NT2/D1 (cell line): Measurements from ENCODE around the gene LTB4R2.

Experiments
- DNase-seq: peaks from one replicate; pipeline ENCODE4 v3.0.0-alpha.2; 2011; ENCODE audit warnings: low read depth, low spot score
- H3K27me3 ChIP-seq: 2 replicates; pipeline ENCODE4 v1.6.0; 2011; ENCODE audit warnings: mild to moderate bottlenecking; ENCODE audit not compliant: insufficient read length, insufficient read depth
- H3K36me3 ChIP-seq: 2 replicates; pipeline ENCODE4 v1.6.1; 2011; ENCODE audit warnings: mild to moderate bottlenecking, low read length, mixed read lengths; ENCODE audit not compliant: insufficient read depth, insufficient read length
- H3K4me1 ChIP-seq: 2 replicates; pipeline ENCODE4 v1.5.1; 2011; ENCODE audit not compliant: insufficient read depth, insufficient read length
- H3K4me3 ChIP-seq: 2 replicates; pipeline ENCODE4 v1.5.1; 2011; ENCODE audit warnings: low read depth; ENCODE audit not compliant: insufficient read length
- H3K9ac ChIP-seq: 2 replicates; pipeline ENCODE4 v1.6.0; 2011; ENCODE audit warnings: low read depth; ENCODE audit not compliant: insufficient read length
- H3K9me3 ChIP-seq: 2 replicates; pipeline ENCODE4 v1.5.1; 2011; ENCODE audit warnings: mild to moderate bottlenecking, low read length; ENCODE audit not compliant: insufficient read depth
- SUZ12 ChIP-seq: IDR thresholded peaks from 2 replicates; pipeline ENCODE4 v1.6.1; 2011; ENCODE audit not compliant: insufficient read length, insufficient read depth; ENCODE audit errors: extremely low read depth
- YY1 ChIP-seq: IDR thresholded peaks from 2 replicates; pipeline ENCODE4 v1.6.1; 2011; ENCODE audit not compliant: insufficient read length, insufficient read depth
- ZNF274 ChIP-seq: IDR thresholded peaks from 2 replicates; pipeline ENCODE4 v1.6.1; 2011; ENCODE audit warnings: mild to moderate bottlenecking, low read depth, low read length

LTB4R2 gene

GRCh38 chr14:24264298-24264697 lies 45.6 kb upstream of the LTB4R2 start:
- peaks cover 39% of the 10 kb centered on the region for H3K36me3 ChIP-seq
- DNase-seq = no peak
- no peaks in the 10 kb centered on the region for H3K27me3 ChIP-seq
- H3K9ac ChIP-seq = no peak overlapping the region
- peaks cover 8% of the 10 kb centered on the region for H3K4me1 ChIP-seq
- no peaks in the 10 kb centered on the region for H3K9me3 ChIP-seq
- H3K4me3 ChIP-seq = no peak overlapping the region
- TF ChIP-seq YY1 = no peak
- no peak for TF ChIP-seq SUZ12
- no peak for TF ChIP-seq ZNF274

GRCh38 chr14:24266344-24267244 lies 43.3 kb upstream of the LTB4R2 start:
- no peak overlapping the region for H3K4me3 ChIP-seq
- H3K4me1 ChIP-seq = peaks cover 8% of the 10 kb centered on the region
- H3K9me3 ChIP-seq = no peaks in the 10 kb centered on the region
- DNase-seq = no peak
- no peaks in the 10 kb centered on the region for H3K27me3 ChIP-seq
- H3K36me3 ChIP-seq = peaks cover 44% of the 10 kb centered on the region
- TF ChIP-seq ZNF274 (no peak), SUZ12 (no peak), YY1 (no peak)
- no peak overlapping the region for H3K9ac ChIP-seq

- Histone ChIP-seq H3K9me3 (no peaks in the 10 kb centered on the region), H3K4me1 (peaks cover 8% of the 10 kb centered on the region), H3K27me3 (no peaks in the 10 kb centered on the region), H3K9ac (no peak overlapping the region), H3K36me3 (peaks cover 41% of the 10 kb centered on the region), H3K4me3 (no peak overlapping the region)
- DNase-seq = no peak
- TF ChIP-seq SUZ12 (no peak), ZNF274 (no peak), YY1 (no peak)
Observed at GRCh38 chr14:24267516-24267915, 42.4 kb upstream of the LTB4R2 start.

GRCh38 chr14:24268225-24268624 lies 41.7 kb upstream of the LTB4R2 start:
- no peak for TF ChIP-seq YY1
- no peak for TF ChIP-seq ZNF274
- no peak for TF ChIP-seq SUZ12
- Histone ChIP-seq H3K27me3 (no peaks in the 10 kb centered on the region), H3K4me3 (no peak overlapping the region), H3K9ac (no peak overlapping the region), H3K36me3 (peaks cover 41% of the 10 kb centered on the region), H3K4me1 (peaks cover 5% of the 10 kb centered on the region), H3K9me3 (no peaks in the 10 kb centered on the region)
- no peak for DNase-seq

- Histone ChIP-seq H3K4me1 (peaks cover under 1% of the 10 kb centered on the region), H3K36me3 (peaks cover 45% of the 10 kb centered on the region), H3K4me3 (no peak overlapping the region), H3K27me3 (no peaks in the 10 kb centered on the region), H3K9me3 (no peaks in the 10 kb centered on the region), H3K9ac (no peak overlapping the region)
- DNase-seq = no peak
- TF ChIP-seq YY1 (no peak), ZNF274 (no peak), SUZ12 (no peak)
Observed at GRCh38 chr14:24269368-24269767, 40.6 kb upstream of the LTB4R2 start.

- Histone ChIP-seq H3K4me1 (no peaks in the 10 kb centered on the region), H3K36me3 (peaks cover 45% of the 10 kb centered on the region), H3K9ac (peak overlapping the region; percentile 42), H3K4me3 (peak overlapping the region; percentile 81), H3K27me3 (no peaks in the 10 kb centered on the region), H3K9me3 (no peaks in the 10 kb centered on the region)
- TF ChIP-seq YY1 = no peak
- no peak for TF ChIP-seq ZNF274
- no peak for TF ChIP-seq SUZ12
- no peak for DNase-seq
Observed at GRCh38 chr14:24269910-24270536, 39.9 kb upstream of the LTB4R2 start.

- Histone ChIP-seq H3K4me3 (peak overlapping the region; percentile 81), H3K9me3 (no peaks in the 10 kb centered on the region), H3K4me1 (no peaks in the 10 kb centered on the region), H3K36me3 (peaks cover 40% of the 10 kb centered on the region), H3K9ac (peak overlapping the region; percentile 87), H3K27me3 (no peaks in the 10 kb centered on the region)
- TF ChIP-seq ZNF274 (no peak), YY1 (no peak), SUZ12 (no peak)
- no peak for DNase-seq
Observed at GRCh38 chr14:24270537-24271133, 39.3 kb upstream of the LTB4R2 start.
